ENCODE results near the gene HS2ST1.
"Not testable (repeated sequence)": the region's sequence is repeated elsewhere in the genome, so short reads cannot be mapped to it uniquely, and the experiment has no call there.

HS2ST1 gene

GRCh38 chr1:86951430-86951829 is 37.0 kb downstream of the HS2ST1 start:
- no peak for DNase-seq (ENCODE audit: low spot score)
- TF ChIP-seq CTCF (IDR thresholded peaks at IDR 0.05) = no peak

GRCh38 chr1:86953167-86953566 is 38.7 kb downstream of the HS2ST1 start:
- no peak for TF ChIP-seq CTCF (IDR thresholded peaks at IDR 0.05)

More at GRCh38 chr1:86951430-86951829, 37.0 kb downstream of the HS2ST1 start:
- H3K27ac ChIP-seq = no peak overlapping the region
- H3K4me3 ChIP-seq = no peak overlapping the region

GRCh38 chr1:86955678-86956077 is 41.2 kb downstream of the HS2ST1 start:
- H3K27ac ChIP-seq = no peak overlapping the region
- DNase-seq (ENCODE audit: low spot score) = no peak
- no peak overlapping the region for H3K4me3 ChIP-seq
- TF ChIP-seq CTCF (IDR thresholded peaks at IDR 0.05) = no peak

More at GRCh38 chr1:86953167-86953566, 38.7 kb downstream of the HS2ST1 start:
- Histone ChIP-seq H3K27ac (no peak overlapping the region), H3K4me3 (no peak overlapping the region)
- DNase-seq (ENCODE audit: low spot score) = no peak

GRCh38 chr1:86956221-86956620 is 41.8 kb downstream of the HS2ST1 start:
- no peak for TF ChIP-seq CTCF (IDR thresholded peaks at IDR 0.05)
- DNase-seq (ENCODE audit: low spot score) = no peak
- H3K4me3 ChIP-seq = no peak overlapping the region
- H3K27ac ChIP-seq = no peak overlapping the region

GRCh38 chr1:86957221-86957620 is 42.8 kb downstream of the HS2ST1 start:
- no peak for TF ChIP-seq CTCF (IDR thresholded peaks at IDR 0.05)
- no peak overlapping the region for H3K27ac ChIP-seq
- no peak for DNase-seq (ENCODE audit: low spot score)
- H3K4me3 ChIP-seq = no peak overlapping the region

GRCh38 chr1:86960548-86960947 is 46.1 kb downstream of the HS2ST1 start:
- Histone ChIP-seq H3K27ac (no peak overlapping the region), H3K4me3 (no peak overlapping the region)
- no peak for TF ChIP-seq CTCF (IDR thresholded peaks at IDR 0.05)
- no peak for DNase-seq (ENCODE audit: low spot score)

- not testable (repeated sequence) for H3K4me3 ChIP-seq; DNase-seq (ENCODE audit: low spot score); H3K27ac ChIP-seq
Observed at GRCh38 chr1:86963841-86964240, 49.4 kb downstream of the HS2ST1 start.
